ENCODE results near the gene ANO4.

DNA sequence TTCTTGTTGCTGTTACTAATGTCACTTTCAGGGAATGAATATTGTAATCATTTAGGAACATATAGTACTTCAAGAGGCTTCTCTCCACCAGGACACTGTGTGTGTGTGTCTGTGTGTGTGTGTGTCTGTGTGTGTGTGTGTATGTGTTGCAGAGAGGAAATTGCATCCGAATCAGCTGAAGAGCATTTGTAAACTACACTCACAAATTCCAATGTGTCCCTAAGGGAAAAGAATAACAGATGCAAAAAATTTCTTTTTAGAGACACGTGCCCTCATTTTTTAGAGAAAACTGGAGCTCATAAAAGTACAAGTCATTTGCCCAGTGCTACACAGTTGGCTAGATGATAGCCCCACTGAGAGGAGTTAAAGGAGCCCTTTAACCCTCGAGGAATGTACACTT, 168.8 kb downstream of the ANO4 start:
- TF ChIP-seq, protein P1, sequence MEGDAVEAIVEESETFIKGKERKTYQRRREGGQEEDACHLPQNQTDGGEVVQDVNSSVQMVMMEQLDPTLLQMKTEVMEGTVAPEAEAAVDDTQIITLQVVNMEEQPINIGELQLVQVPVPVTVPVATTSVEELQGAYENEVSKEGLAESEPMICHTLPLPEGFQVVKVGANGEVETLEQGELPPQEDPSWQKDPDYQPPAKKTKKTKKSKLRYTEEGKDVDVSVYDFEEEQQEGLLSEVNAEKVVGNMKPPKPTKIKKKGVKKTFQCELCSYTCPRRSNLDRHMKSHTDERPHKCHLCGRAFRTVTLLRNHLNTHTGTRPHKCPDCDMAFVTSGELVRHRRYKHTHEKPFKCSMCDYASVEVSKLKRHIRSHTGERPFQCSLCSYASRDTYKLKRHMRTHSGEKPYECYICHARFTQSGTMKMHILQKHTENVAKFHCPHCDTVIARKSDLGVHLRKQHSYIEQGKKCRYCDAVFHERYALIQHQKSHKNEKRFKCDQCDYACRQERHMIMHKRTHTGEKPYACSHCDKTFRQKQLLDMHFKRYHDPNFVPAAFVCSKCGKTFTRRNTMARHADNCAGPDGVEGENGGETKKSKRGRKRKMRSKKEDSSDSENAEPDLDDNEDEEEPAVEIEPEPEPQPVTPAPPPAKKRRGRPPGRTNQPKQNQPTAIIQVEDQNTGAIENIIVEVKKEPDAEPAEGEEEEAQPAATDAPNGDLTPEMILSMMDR (optimal IDR thresholded peaks at IDR 0.05 in 1 of 3, IDR thresholded peaks at IDR 0.05 in 1 of 3, conservative IDR thresholded peaks at IDR 0.05 in 1 of 3; ENCODE audit: extremely low read depth in 1 of 3, insufficient read depth in 2 of 3, low read length in 3 of 3), result no peak
- TF ChIP-seq EZH2 (IDR thresholded peaks at IDR 0.05; ENCODE audit: low read length), result no peak

Data from keratinocyte (primary cell).